Measurements from ENCODE around the gene MICU1.

Gene MICU1

GRCh38 chr10:72637398-72637857 is 11.5 kb upstream of the MICU1 start:
- Histone ChIP-seq H3K27ac (peak overlapping the region in 3 of 21 experiments; percentile 16 to 26 (median 17)), H3K4me3 (no peak overlapping the region)

GRCh38 chr10:72630144-72630543 is 4.3 kb upstream of the MICU1 start:
- Histone ChIP-seq H3K27ac (no peak overlapping the region), H3K4me3 (no peak overlapping the region)

GRCh38 chr10:72626444-72626754 is 520 bp upstream of the MICU1 start:
- H3K27ac ChIP-seq: peak overlapping the region in 14 of 21 experiments; percentile 4 to 91 (median 84)
- H3K4me3 ChIP-seq: peak overlapping the region; percentile 74 to 87 (median 77)

- Histone ChIP-seq H3K27ac (peak overlapping the region in 20 of 21 experiments; percentile 67 to 94 (median 87)), H3K4me3 (peak overlapping the region; percentile 74 to 87 (median 77))
Measured at GRCh38 chr10:72625276-72625607, 637 bp downstream of the MICU1 start.

DNA sequence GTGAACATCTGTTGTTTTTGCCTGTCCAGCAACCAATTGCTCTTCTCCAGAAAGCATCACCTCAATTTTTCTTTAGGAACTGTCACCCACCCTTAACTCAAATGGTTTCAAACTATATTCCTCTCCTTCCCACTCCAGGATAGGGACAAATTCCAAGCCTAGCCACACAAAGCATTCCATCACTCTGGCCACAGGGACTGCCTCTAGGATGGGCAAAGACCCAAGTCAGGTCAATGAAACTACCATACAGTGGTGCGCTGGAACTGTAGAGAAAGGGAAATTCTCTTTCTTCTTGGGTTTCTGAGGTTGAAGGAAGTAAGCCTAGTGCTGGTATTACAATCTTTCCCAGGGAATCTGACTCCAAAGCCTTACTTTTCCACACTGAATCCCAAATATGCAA is 3.6 kb downstream of the MICU1 start:
- no peak overlapping the region for H3K27ac ChIP-seq
- H3K4me3 ChIP-seq: no peak overlapping the region

GRCh38 chr10:72616716-72617115 is 9.2 kb downstream of the MICU1 start:
- Histone ChIP-seq H3K4me3 (no peak overlapping the region), H3K27ac (no peak overlapping the region)

DNA sequence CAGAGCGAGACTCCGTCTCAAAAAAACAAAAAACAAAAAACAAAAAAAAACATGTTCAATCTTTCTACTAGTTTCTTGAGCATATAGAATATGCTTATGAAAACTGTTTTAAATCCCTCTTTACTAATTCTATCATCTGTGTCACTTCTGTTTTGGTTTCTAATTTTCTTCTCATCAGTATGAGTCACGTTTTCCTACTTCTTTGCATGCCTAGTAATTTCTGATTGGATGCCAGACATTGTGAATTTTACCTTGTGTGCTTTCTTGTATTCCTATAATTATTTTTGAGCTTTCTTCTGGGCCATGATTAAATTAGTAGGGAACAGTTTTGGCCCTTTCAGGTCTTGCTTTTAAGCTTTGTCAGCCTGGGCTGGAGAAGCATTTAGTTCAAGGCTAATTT is 9.9 kb downstream of the MICU1 start:
- Histone ChIP-seq H3K4me3 (no peak overlapping the region), H3K27ac (no peak overlapping the region)

DNA sequence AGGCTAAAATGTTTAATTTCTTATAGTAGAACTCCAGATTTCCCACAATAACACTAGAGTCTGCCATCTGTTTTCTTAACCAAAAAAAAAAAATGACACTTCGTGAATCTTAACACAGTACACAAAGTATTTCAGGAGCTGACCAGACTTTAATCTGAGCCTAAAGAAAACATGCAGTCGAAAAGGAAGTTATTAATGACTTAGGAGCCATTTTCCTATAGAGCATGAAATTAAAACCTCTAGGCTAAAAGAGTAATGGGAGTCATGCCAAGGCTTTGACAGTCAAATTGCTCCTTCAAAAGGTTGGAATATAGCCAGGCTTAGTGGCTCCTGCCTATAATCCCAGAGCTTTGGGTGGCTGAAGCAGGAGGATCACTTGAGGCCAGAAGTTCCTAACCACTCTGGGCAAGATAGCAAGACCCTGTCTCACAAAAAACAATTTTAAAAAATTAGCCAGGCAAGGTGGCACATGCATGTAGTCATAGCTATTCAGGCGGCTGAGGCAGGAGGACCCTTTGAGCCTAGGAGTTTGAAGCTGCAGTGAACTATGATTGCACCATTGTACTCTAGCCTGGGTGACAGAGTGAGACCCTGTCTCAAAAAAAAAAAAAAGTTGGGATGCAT is 13.6 kb downstream of the MICU1 start:
- Histone ChIP-seq H3K27ac (peak overlapping the region in 3 of 21 experiments; percentile 13 to 42 (median 29)), H3K4me3 (peak overlapping the region in 1 of 7 experiments; percentile 15)

DNA sequence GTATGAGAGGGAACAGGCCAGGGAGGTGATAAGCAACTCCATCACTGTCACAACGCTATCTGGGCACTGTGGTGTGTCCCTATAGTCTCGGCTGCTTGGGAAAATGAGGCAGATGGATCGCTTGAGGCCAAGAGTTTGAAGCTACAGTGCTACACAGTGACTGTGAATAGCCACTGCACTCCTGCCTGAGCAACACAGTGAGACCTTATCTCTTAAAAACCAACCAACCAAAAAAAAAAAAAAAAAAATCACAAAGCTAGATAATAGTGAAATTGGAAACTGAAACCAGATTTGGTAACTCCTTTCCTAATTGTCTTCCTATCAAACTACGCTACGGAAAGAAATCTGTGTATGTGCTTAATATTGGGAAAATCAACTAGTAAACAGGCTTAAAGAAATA is 14.1 kb downstream of the MICU1 start:
- H3K4me3 ChIP-seq: peak overlapping the region in 1 of 7 experiments; percentile 15
- peak overlapping the region in 2 of 21 experiments; percentile 29 to 42 for H3K27ac ChIP-seq

DNA sequence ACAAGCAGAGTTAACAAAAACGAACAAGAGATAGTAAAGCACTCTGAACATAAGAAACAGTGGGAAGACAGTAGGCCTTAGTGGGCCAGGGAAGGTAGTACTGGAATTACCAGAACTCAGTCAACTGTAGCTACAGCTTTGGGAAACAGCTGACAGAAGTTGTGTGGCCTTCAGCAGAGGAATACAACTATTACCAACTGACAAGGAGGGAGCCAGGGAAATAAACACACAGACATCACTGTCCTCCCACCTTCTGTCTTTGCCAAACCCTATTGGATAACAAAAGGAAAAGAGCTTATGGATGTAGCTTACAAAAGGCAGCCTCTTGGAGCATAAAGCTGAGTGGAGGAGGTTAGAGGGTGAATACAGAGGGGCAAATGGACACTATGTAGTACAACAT is 15.4 kb downstream of the MICU1 start:
- Histone ChIP-seq H3K4me3 (no peak overlapping the region), H3K27ac (no peak overlapping the region)

GRCh38 chr10:72605122-72605521 is 20.8 kb downstream of the MICU1 start:
- no peak overlapping the region for H3K27ac ChIP-seq

DNA sequence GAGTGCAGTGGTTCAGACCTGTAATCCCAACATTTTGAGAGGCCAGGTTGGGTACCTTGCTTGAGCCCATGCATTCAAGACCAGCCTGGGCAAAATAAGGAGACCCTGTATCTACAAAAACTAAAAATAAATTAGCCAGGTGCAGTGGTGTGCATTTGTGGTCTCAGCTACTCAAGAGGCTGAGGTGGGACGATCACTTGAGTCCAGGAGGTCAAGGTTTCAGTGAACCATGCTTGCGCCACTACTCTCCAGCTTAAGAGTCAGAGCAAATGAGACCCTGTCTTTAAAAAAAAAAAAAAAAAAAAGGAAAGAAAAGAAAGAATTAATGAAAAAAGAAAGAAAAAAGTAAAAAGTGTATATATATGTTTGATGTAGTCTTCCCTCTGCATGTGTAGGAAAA is 24.7 kb downstream of the MICU1 start:
- Histone ChIP-seq H3K4me3 (no peak overlapping the region), H3K27ac (no peak overlapping the region)

More at GRCh38 chr10:72605122-72605521, 20.8 kb downstream of the MICU1 start:
- H3K4me3 ChIP-seq: no peak overlapping the region

DNA sequence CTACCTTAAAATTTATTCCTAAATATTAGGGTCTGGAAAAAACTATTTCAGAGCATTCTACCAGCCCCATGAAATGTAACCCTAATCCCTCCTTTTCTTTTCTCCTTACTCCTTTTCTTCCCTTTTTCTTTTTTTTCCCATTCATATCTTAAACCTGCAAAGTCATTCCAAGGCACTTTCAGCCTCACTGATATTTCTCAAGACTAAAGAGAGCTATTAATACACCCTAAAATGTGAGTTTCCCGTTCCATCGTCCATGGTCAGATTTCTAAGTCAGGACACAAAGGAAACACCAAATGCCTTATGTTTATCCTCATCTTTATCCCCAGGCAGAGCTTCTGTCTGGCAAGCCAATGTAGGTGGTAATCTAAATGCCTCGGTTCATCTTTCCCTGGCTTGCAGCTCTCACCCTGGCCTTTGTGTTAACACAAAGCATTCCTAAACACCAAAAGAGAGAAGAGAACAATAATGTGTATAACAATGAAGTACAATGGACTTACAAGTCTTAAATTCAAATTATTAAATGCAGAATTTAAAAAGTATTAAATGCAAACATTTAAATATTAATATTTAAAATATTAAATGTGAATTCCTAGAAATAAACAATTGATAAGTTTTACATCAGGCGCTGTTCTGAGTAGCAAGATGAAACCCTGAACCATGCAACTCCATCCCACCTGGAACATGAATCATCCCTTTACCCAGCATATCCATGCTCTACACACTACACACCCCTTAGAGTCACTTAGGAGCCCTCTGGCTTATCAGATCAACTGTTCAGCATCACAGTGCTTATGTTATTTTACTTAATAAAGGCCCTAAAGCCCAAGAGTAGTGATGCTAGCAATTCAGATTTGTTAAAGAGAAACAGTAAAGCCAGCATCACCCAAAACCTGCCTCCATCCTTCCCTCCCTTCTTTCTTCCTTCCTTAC is 26.8 kb downstream of the MICU1 start:
- H3K4me3 ChIP-seq: no peak overlapping the region
- H3K27ac ChIP-seq: no peak overlapping the region

DNA sequence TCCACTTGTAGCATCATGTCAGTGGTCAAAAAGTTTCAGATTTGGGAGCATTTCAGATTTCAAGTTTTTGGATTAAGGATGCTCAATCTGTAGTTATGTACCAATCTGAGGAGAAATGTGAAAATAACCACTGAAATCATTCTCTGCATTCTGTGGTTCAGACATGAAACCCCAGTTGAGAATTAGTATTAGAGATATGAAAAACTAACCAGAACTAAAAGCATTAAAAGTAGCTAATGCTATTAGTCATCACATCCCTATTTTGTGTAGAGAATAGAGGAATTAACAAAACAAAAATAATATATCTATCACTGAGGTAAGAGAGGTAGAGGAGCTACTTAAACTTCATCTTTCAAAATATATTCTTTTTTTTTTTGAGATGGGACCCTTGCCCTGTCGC is 28.0 kb downstream of the MICU1 start:
- Histone ChIP-seq H3K4me3 (no peak overlapping the region), H3K27ac (no peak overlapping the region)

GRCh38 chr10:72595436-72595835 is 30.4 kb downstream of the MICU1 start:
- no peak overlapping the region for H3K4me3 ChIP-seq

GRCh38 chr10:72593963-72594362 is 31.9 kb downstream of the MICU1 start:
- no peak overlapping the region for H3K27ac ChIP-seq
- no peak overlapping the region for H3K4me3 ChIP-seq

More at GRCh38 chr10:72595436-72595835, 30.4 kb downstream of the MICU1 start:
- no peak overlapping the region for H3K27ac ChIP-seq

DNA sequence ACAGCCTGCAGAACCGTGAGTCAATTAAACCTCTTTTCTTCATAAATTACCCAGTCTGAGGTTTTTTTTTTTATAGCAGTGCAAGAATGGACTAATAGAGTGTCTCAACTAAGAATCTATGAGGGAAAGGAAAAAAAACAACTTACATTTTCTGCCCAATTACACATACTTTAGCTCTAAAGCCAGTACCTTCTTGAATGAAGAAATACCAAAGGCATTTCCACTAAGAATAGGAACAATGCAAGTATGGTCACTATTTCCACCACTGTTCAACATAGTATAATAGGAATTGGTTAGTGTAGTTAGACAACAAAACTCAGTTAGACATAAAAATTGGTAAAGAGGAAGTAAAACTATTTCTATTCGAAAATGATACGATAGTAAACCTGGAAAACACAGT is 37.6 kb downstream of the MICU1 start:
- Histone ChIP-seq H3K4me3 (no peak overlapping the region), H3K27ac (no peak overlapping the region)

- Histone ChIP-seq H3K27ac (no peak overlapping the region), H3K4me3 (no peak overlapping the region)
Measured at GRCh38 chr10:72587568-72587967, 38.3 kb downstream of the MICU1 start.

DNA sequence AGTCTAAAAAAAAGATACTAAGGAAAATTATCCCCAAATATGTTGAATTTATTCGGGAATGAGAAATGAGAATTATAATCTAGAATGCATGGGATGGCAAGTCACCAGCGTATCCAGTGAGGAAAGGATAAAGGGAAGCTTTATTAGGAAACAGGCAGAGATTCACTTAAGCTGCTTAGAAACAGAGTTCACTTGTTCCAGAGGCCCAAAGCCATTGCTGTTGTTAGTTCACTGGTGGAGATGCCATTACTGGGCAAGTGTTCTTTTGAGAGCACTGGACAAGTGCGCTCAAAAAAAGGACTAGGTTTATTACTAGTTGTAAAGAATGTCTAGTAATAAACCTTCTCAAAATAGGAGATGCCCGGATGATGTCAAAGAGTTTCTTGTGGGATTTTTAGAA is 51.2 kb downstream of the MICU1 start:
- Histone ChIP-seq H3K4me3 (no peak overlapping the region), H3K27ac (no peak overlapping the region)

DNA sequence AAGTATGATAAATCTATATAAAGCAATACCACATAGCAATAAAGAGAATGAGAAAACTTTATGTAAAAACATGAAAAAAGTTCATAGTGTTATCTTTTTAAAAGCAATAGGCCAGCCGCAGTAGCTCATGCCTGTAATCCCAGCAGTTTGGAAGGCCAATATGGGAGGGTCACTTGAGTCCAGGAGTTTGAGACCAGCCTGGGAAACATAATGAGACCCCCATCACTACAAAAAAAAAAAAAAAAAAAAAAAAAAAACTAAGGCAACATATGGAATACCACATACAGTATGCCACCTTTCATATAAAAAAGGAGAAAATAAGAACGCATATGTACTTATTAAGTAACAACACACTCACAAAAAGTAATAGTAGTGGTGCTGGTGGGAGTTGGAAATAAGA is 52.8 kb downstream of the MICU1 start:
- no peak overlapping the region for H3K4me3 ChIP-seq
- no peak overlapping the region for H3K27ac ChIP-seq

Data from skin epidermis (tissue), 12 donors.